ENCODE results near the gene PTPRE. TPM values are rescaled to one million over a fixed set of nuclear protein-coding genes. Genes with fewer than 3 reads are reported as not detected.

The PTPRE gene
- total RNA-seq, 1 experiment from 2014 or later, result 0.50 TPM

DNA sequence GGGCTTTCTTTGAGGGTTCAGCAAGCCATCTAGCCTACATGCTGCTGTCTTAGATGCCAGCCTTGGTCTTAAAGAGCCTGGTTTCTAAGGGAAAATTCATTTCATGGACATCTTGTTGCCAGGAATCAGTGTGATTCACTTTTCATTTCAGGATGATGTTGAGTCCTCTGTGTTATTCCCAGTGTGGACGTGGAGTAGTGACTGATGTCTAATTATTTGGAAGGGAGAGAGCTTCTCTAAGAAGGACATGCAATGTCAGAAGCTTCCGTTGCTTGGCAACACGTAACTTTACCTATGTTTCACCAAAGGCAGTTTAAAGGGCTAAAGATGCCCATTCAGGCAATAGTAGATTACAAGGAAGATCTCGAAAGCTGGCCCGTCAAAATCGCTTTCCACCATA, 89.0 kb downstream of the PTPRE start:
- Mint-ChIP-seq H3K4me3 (ENCODE audit: unreplicated experiment) (no peak overlapping the region), H3K36me3 (ENCODE audit: insufficient read depth, unreplicated experiment) (no peaks in the 10 kb centered on the region), H3K4me1 (ENCODE audit: low read depth, unreplicated experiment) (no peaks in the 10 kb centered on the region), H3K9me3 (ENCODE audit: unreplicated experiment) (no peaks in the 10 kb centered on the region), H3K27ac (ENCODE audit: unreplicated experiment) (no peak overlapping the region), H3K27me3 (ENCODE audit: insufficient read depth, unreplicated experiment) (peaks cover 8% of the 10 kb centered on the region)
- TF ChIP-seq, protein P1, sequence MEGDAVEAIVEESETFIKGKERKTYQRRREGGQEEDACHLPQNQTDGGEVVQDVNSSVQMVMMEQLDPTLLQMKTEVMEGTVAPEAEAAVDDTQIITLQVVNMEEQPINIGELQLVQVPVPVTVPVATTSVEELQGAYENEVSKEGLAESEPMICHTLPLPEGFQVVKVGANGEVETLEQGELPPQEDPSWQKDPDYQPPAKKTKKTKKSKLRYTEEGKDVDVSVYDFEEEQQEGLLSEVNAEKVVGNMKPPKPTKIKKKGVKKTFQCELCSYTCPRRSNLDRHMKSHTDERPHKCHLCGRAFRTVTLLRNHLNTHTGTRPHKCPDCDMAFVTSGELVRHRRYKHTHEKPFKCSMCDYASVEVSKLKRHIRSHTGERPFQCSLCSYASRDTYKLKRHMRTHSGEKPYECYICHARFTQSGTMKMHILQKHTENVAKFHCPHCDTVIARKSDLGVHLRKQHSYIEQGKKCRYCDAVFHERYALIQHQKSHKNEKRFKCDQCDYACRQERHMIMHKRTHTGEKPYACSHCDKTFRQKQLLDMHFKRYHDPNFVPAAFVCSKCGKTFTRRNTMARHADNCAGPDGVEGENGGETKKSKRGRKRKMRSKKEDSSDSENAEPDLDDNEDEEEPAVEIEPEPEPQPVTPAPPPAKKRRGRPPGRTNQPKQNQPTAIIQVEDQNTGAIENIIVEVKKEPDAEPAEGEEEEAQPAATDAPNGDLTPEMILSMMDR (IDR thresholded peaks at IDR 0.05; ENCODE audit: insufficient read depth in 1 of 2, low read depth in 1 of 2, low read length in 1 of 2, severe bottlenecking in 1 of 2, unreplicated experiment in 1 of 2), result no peak
- no peak for DNase-seq
- no peaks in the 10 kb centered on the region for H3K36me3 ChIP-seq (ENCODE audit: control insufficient read depth, insufficient read depth, low read length)
- peaks cover 1% of the 10 kb centered on the region; the same call in 1 of the 2 replicates for H3K27me3 ChIP-seq (replicated peaks; ENCODE audit: control insufficient read depth, insufficient read depth, low read length)
- ChIA-PET POLR2A (no interaction called here), CTCF (no interaction called here)
- no TSS peak for BruUV-seq (replicated peaks)
- no peaks in the 10 kb centered on the region for H3K4me1 ChIP-seq
- intact Hi-C loops (cut with micrococcal nuclease; ENCODE audit: unreplicated experiment), result no loop called here
- H3K4me3 ChIP-seq (ENCODE audit: low read depth, low read length), result no peak overlapping the region
- no peaks in the 10 kb centered on the region for H3K9me3 ChIP-seq

DNA sequence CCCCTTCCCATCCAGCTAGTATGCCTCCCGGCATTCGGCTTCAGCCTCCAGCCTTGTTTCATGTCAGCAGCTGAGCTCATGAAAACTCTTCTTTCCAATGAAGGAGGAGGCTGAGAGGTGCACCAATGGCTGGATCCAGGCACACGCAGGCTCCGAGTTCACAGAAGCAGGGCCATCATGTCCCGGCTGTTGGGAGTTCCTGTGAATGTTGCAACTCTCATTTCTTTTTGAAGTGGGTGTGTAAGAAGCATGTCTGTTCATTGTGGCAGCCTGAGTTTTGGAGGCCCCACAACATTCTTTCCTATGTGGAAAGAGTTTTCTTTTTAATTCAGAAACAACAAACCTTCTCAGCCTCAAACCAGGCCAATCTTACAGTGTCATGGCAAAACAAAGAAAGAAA, 89.7 kb downstream of the PTPRE start:
- DNase-seq, result no peak
- CTCF ChIA-PET, result no interaction called here
- no peak overlapping the region for H3K4me3 ChIP-seq (ENCODE audit: low read depth, low read length)
- Mint-ChIP-seq H3K27ac (ENCODE audit: unreplicated experiment) (no peak overlapping the region), H3K27me3 (ENCODE audit: insufficient read depth, unreplicated experiment) (peaks cover 8% of the 10 kb centered on the region), H3K4me1 (ENCODE audit: low read depth, unreplicated experiment) (no peaks in the 10 kb centered on the region), H3K36me3 (ENCODE audit: insufficient read depth, unreplicated experiment) (no peaks in the 10 kb centered on the region), H3K4me3 (ENCODE audit: unreplicated experiment) (no peak overlapping the region), H3K9me3 (ENCODE audit: unreplicated experiment) (no peaks in the 10 kb centered on the region)
- POLR2A ChIA-PET, result no interaction called here
- no peaks in the 10 kb centered on the region for H3K36me3 ChIP-seq (ENCODE audit: control insufficient read depth, insufficient read depth, low read length)
- H3K27me3 ChIP-seq (replicated peaks; ENCODE audit: control insufficient read depth, insufficient read depth, low read length), result peaks cover 1% of the 10 kb centered on the region; the same call in 1 of the 2 replicates
- no TSS peak for BruUV-seq (replicated peaks)
- intact Hi-C loops (cut with micrococcal nuclease; ENCODE audit: unreplicated experiment), result no loop called here
- H3K4me1 ChIP-seq, result no peaks in the 10 kb centered on the region
- TF ChIP-seq, protein P1 (IDR thresholded peaks at IDR 0.05; ENCODE audit: insufficient read depth in 1 of 2, low read depth in 1 of 2, low read length in 1 of 2, severe bottlenecking in 1 of 2, unreplicated experiment in 1 of 2), result no peak
- H3K9me3 ChIP-seq, result no peaks in the 10 kb centered on the region

DNA sequence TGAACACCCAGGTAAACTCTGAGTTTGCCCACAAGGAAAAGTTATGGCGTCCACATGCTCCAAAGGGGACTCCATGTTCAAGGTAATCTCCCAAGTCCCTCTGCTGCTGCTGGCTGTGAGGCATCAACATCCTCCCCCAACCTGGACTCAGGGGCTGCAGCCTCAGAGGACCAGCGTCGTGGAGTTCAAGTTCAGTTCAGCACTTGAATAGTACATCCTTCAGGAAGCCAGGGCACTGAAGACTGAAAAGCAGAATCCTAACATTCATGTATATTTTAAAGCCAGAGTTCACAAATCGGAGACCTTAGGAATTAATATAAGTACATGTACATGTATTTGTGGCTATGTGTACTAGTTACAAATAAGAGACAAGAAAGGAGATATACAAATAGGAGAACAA, 90.4 kb downstream of the PTPRE start:
- Mint-ChIP-seq H3K27ac (ENCODE audit: unreplicated experiment) (no peak overlapping the region), H3K27me3 (ENCODE audit: insufficient read depth, unreplicated experiment) (peaks cover 8% of the 10 kb centered on the region), H3K4me1 (ENCODE audit: low read depth, unreplicated experiment) (no peaks in the 10 kb centered on the region), H3K4me3 (ENCODE audit: unreplicated experiment) (no peak overlapping the region), H3K9me3 (ENCODE audit: unreplicated experiment) (no peaks in the 10 kb centered on the region), H3K36me3 (ENCODE audit: insufficient read depth, unreplicated experiment) (no peaks in the 10 kb centered on the region)
- Histone ChIP-seq H3K9me3 (no peaks in the 10 kb centered on the region), H3K4me3 (ENCODE audit: low read depth, low read length) (no peak overlapping the region), H3K4me1 (no peaks in the 10 kb centered on the region), H3K27me3 (replicated peaks; ENCODE audit: control insufficient read depth, insufficient read depth, low read length) (peaks cover 1% of the 10 kb centered on the region; the same call in 1 of the 2 replicates), H3K36me3 (ENCODE audit: control insufficient read depth, insufficient read depth, low read length) (no peaks in the 10 kb centered on the region)
- no TSS peak for BruUV-seq (replicated peaks)
- intact Hi-C loops (cut with micrococcal nuclease; ENCODE audit: unreplicated experiment), result no loop called here
- no peak for DNase-seq
- ChIA-PET CTCF (no interaction called here), POLR2A (no interaction called here)
- TF ChIP-seq, protein P1 (IDR thresholded peaks at IDR 0.05; ENCODE audit: insufficient read depth in 1 of 2, low read depth in 1 of 2, low read length in 1 of 2, severe bottlenecking in 1 of 2, unreplicated experiment in 1 of 2), result no peak
